GM06990 (cell line): ENCODE results near the gene NCAM1.
A peak's percentile ranks its signal among the peaks of the same experiment; 100 is the strongest.

Source experiments
- DNase-seq: peaks from one replicate; pipeline ENCODE4 v3.0.0-alpha.2; 2011; ENCODE audit not compliant: insufficient read length; ENCODE audit errors: extremely low read depth
- H3K27me3 ChIP-seq: replicated peaks from 2 replicates; pipeline ENCODE4 v1.6.0; 2011; ENCODE audit warnings: low read length; ENCODE audit not compliant: control insufficient read depth, insufficient read depth
- H3K36me3 ChIP-seq: 2 replicates; pipeline ENCODE4 v1.5.1; 2011; ENCODE audit warnings: low read length; ENCODE audit not compliant: control insufficient read depth, insufficient read depth
- H3K4me3 ChIP-seq: replicated peaks from 2 replicates; pipeline ENCODE4 v1.5.1; 2011; ENCODE audit warnings: low read depth, mild to moderate bottlenecking, control low read depth, low read length
- CTCF ChIP-seq: IDR thresholded peaks from 2 replicates; pipeline ENCODE4 v1.5.1; 2011; ENCODE audit warnings: low read length, control low read depth, mild to moderate bottlenecking, inconsistent platforms; ENCODE audit not compliant: insufficient read depth, poor library complexity, severe bottlenecking

NCAM1 gene

GRCh38 chr11:113286509-113287497 is 325.6 kb downstream of the NCAM1 start:
- no peaks in the 10 kb centered on the region for H3K36me3 ChIP-seq
- H3K27me3 ChIP-seq = no peaks in the 10 kb centered on the region
- H3K4me3 ChIP-seq = no peak overlapping the region
- no peak for TF ChIP-seq CTCF
- DNase-seq = no peak

DNA sequence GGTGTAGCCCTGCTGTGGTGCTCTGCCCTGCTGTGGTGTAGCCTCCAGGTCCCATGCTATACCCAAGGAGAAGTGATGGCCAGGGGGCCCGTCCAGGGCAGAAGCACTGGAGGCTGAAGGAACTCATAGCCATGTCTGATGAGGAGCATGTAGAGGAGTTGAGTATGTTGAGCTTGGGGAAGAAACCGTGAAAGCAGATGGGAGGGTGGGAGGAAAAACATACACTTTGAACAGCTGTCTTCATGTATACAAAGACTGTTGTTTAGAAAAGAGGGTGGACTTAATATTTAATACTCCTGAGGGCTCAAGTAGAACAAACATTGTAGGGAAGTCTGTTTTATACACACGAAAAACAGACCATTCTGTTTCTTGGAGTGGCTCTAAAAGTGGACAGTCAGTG is 326.6 kb downstream of the NCAM1 start:
- no peak for DNase-seq
- TF ChIP-seq CTCF = no peak
- no peak overlapping the region for H3K4me3 ChIP-seq
- no peaks in the 10 kb centered on the region for H3K36me3 ChIP-seq
- H3K27me3 ChIP-seq = no peaks in the 10 kb centered on the region

GRCh38 chr11:113288286-113288863 is 327.2 kb downstream of the NCAM1 start:
- Histone ChIP-seq H3K36me3 (no peaks in the 10 kb centered on the region), H3K4me3 (no peak overlapping the region), H3K27me3 (no peaks in the 10 kb centered on the region)
- TF ChIP-seq CTCF = no peak
- no peak for DNase-seq

GRCh38 chr11:113289431-113290187 is 328.4 kb downstream of the NCAM1 start:
- Histone ChIP-seq H3K4me3 (no peak overlapping the region), H3K27me3 (no peaks in the 10 kb centered on the region), H3K36me3 (no peaks in the 10 kb centered on the region)
- peak; percentile 47 for DNase-seq
- peak; percentile 95 for TF ChIP-seq CTCF

DNA sequence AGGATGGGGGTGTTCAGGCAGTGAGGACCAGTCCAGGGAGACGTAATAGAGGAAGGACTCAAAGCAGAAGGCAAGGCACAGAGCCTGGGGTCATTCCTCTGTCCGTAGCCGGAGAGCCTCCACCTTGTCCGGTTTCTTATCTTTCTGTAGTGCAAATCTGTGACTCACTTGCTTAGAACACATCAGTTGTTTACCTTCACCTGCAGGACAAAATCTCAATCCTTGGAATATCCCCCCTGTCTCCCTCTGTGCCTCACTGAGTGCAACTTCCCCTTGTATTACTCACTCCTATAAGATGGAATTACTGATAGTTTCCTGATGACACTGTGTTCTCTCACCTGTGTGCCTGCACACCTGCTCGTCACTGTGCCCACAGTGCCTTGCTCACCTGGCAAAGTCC is 332.7 kb downstream of the NCAM1 start:
- H3K4me3 ChIP-seq = no peak overlapping the region
- H3K27me3 ChIP-seq = no peaks in the 10 kb centered on the region; the same call in 1 of the 2 replicates
- H3K36me3 ChIP-seq = no peaks in the 10 kb centered on the region
- no peak for DNase-seq
- no peak for TF ChIP-seq CTCF
